H54 (cell line): Measurements from ENCODE around the gene RARB.
A peak's percentile ranks its signal among the peaks of the same experiment; 100 is the strongest.

Experiments
- DNase-seq: peaks from one replicate; pipeline ENCODE4 v3.0.0; 2011; ENCODE audit warnings: low spot score, mixed read lengths; ENCODE audit not compliant: insufficient read length
- FAIRE-seq: peaks from 3 replicates; lab custom pipeline; 2011; peaks lifted over from hg19 to GRCh38; lab: Jason Lieb, UNC
- POLR2A ChIP-seq: IDR thresholded peaks from 2 replicates; pipeline ENCODE4 v1.6.1; 2011; ENCODE audit warnings: low read depth, mild to moderate bottlenecking, low read length

Gene RARB

GRCh38 chr3:25429361-25430286 lies 1.6 kb downstream of the RARB start:
- DNase-seq (no peak), FAIRE-seq (peak; percentile 64)
- no peak for TF ChIP-seq POLR2A

GRCh38 chr3:25430287-25430934 lies 2.3 kb downstream of the RARB start:
- TF ChIP-seq POLR2A: no peak
- DNase-seq (no peak), FAIRE-seq (no peak)

- FAIRE-seq: peak; percentile 38
- TF ChIP-seq POLR2A: no peak
- DNase-seq: no peak
Observed at GRCh38 chr3:25430935-25431770, 3.1 kb downstream of the RARB start.

- FAIRE-seq (peak; percentile 36), DNase-seq (no peak)
- TF ChIP-seq POLR2A: no peak
Observed at GRCh38 chr3:25432176-25432720, 4.2 kb downstream of the RARB start.

- no peak for TF ChIP-seq POLR2A
- FAIRE-seq (no peak), DNase-seq (no peak)
Observed at GRCh38 chr3:25433106-25433505, 5.0 kb downstream of the RARB start.

GRCh38 chr3:25433868-25434267 lies 5.8 kb downstream of the RARB start:
- DNase-seq (no peak), FAIRE-seq (peak; percentile 91)
- TF ChIP-seq POLR2A: no peak

- FAIRE-seq: no peak
- no peak for DNase-seq
- TF ChIP-seq POLR2A: no peak
Observed at GRCh38 chr3:25437953-25438352, 9.9 kb downstream of the RARB start.

GRCh38 chr3:25438791-25439555 lies 10.9 kb downstream of the RARB start:
- FAIRE-seq (no peak), DNase-seq (no peak)
- no peak for TF ChIP-seq POLR2A

GRCh38 chr3:25441234-25441856 lies 13.3 kb downstream of the RARB start:
- FAIRE-seq (no peak), DNase-seq (no peak)
- TF ChIP-seq POLR2A: no peak

- FAIRE-seq: no peak
- TF ChIP-seq POLR2A: no peak
- no peak for DNase-seq
Observed at GRCh38 chr3:25442486-25442885, 14.4 kb downstream of the RARB start.

GRCh38 chr3:25444273-25444672 lies 16.2 kb downstream of the RARB start:
- DNase-seq (no peak), FAIRE-seq (no peak)
- no peak for TF ChIP-seq POLR2A

GRCh38 chr3:25445731-25446130 lies 17.7 kb downstream of the RARB start:
- TF ChIP-seq POLR2A: no peak

GRCh38 chr3:25447285-25447684 lies 19.2 kb downstream of the RARB start:
- FAIRE-seq (no peak), DNase-seq (no peak)
- TF ChIP-seq POLR2A: no peak

More at GRCh38 chr3:25445731-25446130, 17.7 kb downstream of the RARB start:
- FAIRE-seq (no peak), DNase-seq (no peak)
